ENCODE results near the gene GEMIN8. TPM values are rescaled to one million over a fixed set of nuclear protein-coding genes. Genes with fewer than 3 reads are reported as not detected.

Gene GEMIN8
- total RNA-seq, 4 donors from 2014 or later = 8.6 to 22.1 (median 12.6) TPM

- intact Hi-C loops (cut with DNase I; ENCODE audit: low total_unique reads) = no loop called here
- H3K4me1 ChIP-seq = no peaks in the 10 kb centered on the region
- no peak for DNase-seq
- TF ChIP-seq EP300 (IDR thresholded peaks at IDR 0.05; ENCODE audit: low read depth) = no peak
- TF ChIP-seq CTCF (IDR thresholded peaks at IDR 0.05) = no peak
- TF ChIP-seq POLR2A (IDR thresholded peaks at IDR 0.05) = no peak
- TF ChIP-seq POLR2AphosphoS5 (IDR thresholded peaks at IDR 0.05) = no peak
- no peaks in the 10 kb centered on the region for H3K27me3 ChIP-seq
- H3K4me3 ChIP-seq = no peak overlapping the region
- no peaks in the 10 kb centered on the region for H3K36me3 ChIP-seq
- WGBS, 2 donors (ENCODE audit: low coverage in 1 of 2) = 85% methylated on average over 14 of the region's 21 CpGs; no CpG with 5 or more reads in 1 of the 2 donors
- no peaks in the 10 kb centered on the region for H3K9me3 ChIP-seq
- in situ Hi-C loops (cut with MboI; ENCODE audit: low pct_ligation_motif_present in 1 of 4, low pct_unique_long_range_greater_than_20kb in 1 of 4, low sequenced_read_pairs in 3 of 4) = loop anchor here in 3 of 4 donors (25.0 kb wide), 2 partner anchors 447 to 1072 kb away; no protein-coding TSS in a partner anchor
- no peak overlapping the region for H3K27ac ChIP-seq
Measured at GRCh38 chrX:14065800-14066199, 36.1 kb upstream of the GEMIN8 start.

DNA sequence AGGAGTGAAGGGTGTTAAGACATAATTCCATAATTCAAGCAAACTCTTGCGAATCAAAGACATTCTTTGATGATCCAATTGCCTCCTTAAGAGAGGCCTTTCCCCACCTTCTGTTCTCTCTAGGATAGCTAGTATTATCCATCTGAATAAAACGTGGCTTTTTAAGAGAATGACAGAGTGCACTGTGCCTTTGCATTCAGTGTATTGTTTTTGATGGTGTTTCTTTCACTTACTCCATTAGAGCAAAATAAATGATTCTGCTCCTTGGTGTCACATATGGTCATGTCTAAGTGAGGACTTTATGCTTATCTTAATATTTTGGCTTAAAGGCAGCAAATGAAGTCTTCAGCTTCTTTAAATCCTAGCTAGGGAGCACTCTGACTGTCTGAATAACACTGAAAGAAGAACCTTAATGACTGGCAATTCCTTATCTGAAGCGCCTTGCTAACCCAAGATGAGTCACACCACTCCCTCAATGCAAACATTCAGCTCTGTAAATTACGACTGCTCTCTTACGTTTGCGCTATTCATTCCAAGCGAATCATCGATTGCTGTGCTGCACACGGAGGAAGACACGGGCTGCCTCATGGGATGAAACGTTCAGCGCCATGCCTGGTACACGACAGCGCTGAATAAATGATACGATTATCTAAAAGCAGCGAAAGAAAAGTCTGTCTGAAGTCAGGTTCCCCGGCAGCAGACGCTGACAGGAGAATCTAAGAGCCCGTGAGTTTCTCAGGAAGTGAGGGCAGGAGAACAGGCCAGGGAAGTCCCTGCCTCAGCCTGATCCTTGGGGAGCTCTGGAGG lies 35.1 kb upstream of the GEMIN8 start:
- no peaks in the 10 kb centered on the region for H3K36me3 ChIP-seq
- intact Hi-C loops (cut with DNase I; ENCODE audit: low total_unique reads) = no loop called here
- TF ChIP-seq POLR2A (IDR thresholded peaks at IDR 0.05) (no peak), EP300 (IDR thresholded peaks at IDR 0.05; ENCODE audit: low read depth) (no peak), POLR2AphosphoS5 (IDR thresholded peaks at IDR 0.05) (peak in 1 of 3 donors; percentile 26)
- DNase-seq = peak; percentile 38
- peak overlapping the region in 2 of 4 donors; percentile 28 to 45 for H3K27ac ChIP-seq
- H3K9me3 ChIP-seq = no peaks in the 10 kb centered on the region
- H3K27me3 ChIP-seq = no peaks in the 10 kb centered on the region
- in situ Hi-C loops (cut with MboI; ENCODE audit: low pct_ligation_motif_present in 1 of 4, low pct_unique_long_range_greater_than_20kb in 1 of 4, low sequenced_read_pairs in 3 of 4) = loop anchor here in 3 of 4 donors (25.0 kb wide), 2 partner anchors 447 to 1072 kb away; no protein-coding TSS in a partner anchor
- H3K4me3 ChIP-seq = no peak overlapping the region
- WGBS, 2 donors (ENCODE audit: low coverage in 1 of 2) = 67% methylated on average over 19 of the region's 19 CpGs; no CpG with 5 or more reads in 1 of the 2 donors
- H3K4me1 ChIP-seq = no peaks in the 10 kb centered on the region

DNA sequence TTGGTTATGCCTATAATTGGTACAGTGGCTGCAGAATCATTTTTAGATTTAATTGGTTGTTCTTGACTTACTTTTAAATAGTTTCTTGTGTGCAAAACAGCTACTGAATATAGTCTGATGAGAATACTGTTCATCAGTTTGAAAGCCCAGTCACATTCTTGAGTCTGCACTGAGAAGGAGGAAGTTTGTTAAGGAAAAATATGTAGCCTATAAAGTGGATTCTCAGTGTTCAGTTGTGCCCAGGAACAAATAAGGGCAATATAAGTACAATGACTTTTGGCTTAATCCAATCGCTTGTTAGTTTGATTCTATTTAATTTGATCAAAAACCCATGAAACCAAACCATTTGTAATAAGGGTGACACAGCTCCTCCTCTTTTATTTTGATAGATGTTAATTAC lies 32.8 kb upstream of the GEMIN8 start:
- in situ Hi-C loops (cut with MboI; ENCODE audit: low pct_ligation_motif_present in 1 of 4, low pct_unique_long_range_greater_than_20kb in 1 of 4, low sequenced_read_pairs in 3 of 4) = loop anchor here in 3 of 4 donors (25.0 kb wide), 2 partner anchors 450 to 1075 kb away; no protein-coding TSS in a partner anchor
- Histone ChIP-seq H3K27ac (no peak overlapping the region), H3K27me3 (no peaks in the 10 kb centered on the region), H3K4me3 (no peak overlapping the region), H3K9me3 (no peaks in the 10 kb centered on the region), H3K4me1 (no peaks in the 10 kb centered on the region), H3K36me3 (no peaks in the 10 kb centered on the region)
- intact Hi-C loops (cut with DNase I; ENCODE audit: low total_unique reads) = no loop called here
- 43 to 60% methylated on average over 1 of the region's 1 CpG for WGBS, 2 donors (ENCODE audit: low coverage in 1 of 2)
- DNase-seq = no peak
- no peak for TF ChIP-seq EP300 (IDR thresholded peaks at IDR 0.05; ENCODE audit: low read depth)
- TF ChIP-seq POLR2AphosphoS5 (IDR thresholded peaks at IDR 0.05) = no peak
- TF ChIP-seq POLR2A (IDR thresholded peaks at IDR 0.05) = no peak
- no peak for TF ChIP-seq CTCF (IDR thresholded peaks at IDR 0.05)

DNA sequence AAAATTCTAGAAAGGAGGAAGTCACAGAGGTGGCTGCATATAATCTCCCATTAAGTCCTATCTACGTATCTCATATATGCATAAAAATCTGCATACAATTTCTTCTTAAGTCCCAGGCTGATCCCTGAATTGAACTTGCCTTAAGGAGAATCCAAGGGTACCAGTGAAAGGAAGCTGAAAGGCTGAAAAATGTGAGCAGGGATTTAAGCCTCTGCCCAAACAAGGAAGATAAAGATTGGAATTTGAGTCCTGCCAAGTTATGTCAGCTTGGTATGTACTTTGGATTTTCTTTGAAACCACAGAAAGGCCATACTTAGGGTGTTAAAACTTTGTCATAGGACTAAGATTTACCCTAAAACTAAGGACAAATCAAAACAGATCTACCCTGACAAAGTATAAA lies 26.5 kb upstream of the GEMIN8 start:
- no peaks in the 10 kb centered on the region for H3K36me3 ChIP-seq
- no peaks in the 10 kb centered on the region for H3K4me1 ChIP-seq
- no peaks in the 10 kb centered on the region for H3K27me3 ChIP-seq
- in situ Hi-C loops (cut with MboI; ENCODE audit: low pct_ligation_motif_present in 1 of 4, low pct_unique_long_range_greater_than_20kb in 1 of 4, low sequenced_read_pairs in 3 of 4) = loop anchor here in 3 of 4 donors (25.0 kb wide), 2 partner anchors 456 to 1081 kb away; no protein-coding TSS in a partner anchor
- H3K4me3 ChIP-seq = no peak overlapping the region
- intact Hi-C loops (cut with DNase I; ENCODE audit: low total_unique reads) = no loop called here
- no peak for TF ChIP-seq CTCF (IDR thresholded peaks at IDR 0.05)
- no peak for TF ChIP-seq EP300 (IDR thresholded peaks at IDR 0.05; ENCODE audit: low read depth)
- no peak for TF ChIP-seq POLR2A (IDR thresholded peaks at IDR 0.05)
- no peak for TF ChIP-seq POLR2AphosphoS5 (IDR thresholded peaks at IDR 0.05)
- H3K9me3 ChIP-seq = no peaks in the 10 kb centered on the region
- DNase-seq = no peak
- WGBS, 2 donors (ENCODE audit: low coverage in 1 of 2) = 60 to 64% methylated on average over 1 of the region's 1 CpG
- H3K27ac ChIP-seq = no peak overlapping the region

Measured in transverse colon (tissue), 4 donors.